ENCODE results near the gene STK32C.
A peak's percentile ranks its signal among the peaks of the same experiment; 100 is the strongest.
"Not testable (repeated sequence)": the region's sequence is repeated elsewhere in the genome, so short reads cannot be mapped to it uniquely, and the experiment has no call there.

The STK32C gene

DNA sequence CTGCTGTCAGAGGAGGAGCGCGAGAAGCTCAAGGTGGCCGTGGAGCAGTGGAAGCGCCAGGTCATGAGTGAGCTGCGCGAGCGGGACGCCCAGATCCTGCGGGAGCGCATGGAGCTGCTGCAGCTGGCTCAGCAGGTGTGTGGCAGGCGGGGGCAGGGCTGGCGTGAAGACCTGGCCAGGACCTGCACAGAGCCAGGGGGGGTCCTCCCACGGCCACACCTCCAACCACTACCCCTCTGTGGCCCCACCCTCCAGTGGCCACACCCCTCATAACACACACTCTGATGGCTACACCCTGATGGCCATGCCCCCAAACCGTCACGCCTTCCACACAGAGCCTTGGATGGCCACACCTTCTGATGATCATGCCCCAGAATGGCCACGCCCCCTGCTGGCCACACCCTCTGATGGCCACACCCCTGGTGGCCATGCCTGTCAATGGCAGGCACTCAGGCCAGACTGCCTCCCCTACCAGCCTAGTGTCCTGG, 144.4 kb downstream of the STK32C start:
- Histone ChIP-seq H3K9ac (ENCODE audit: low read length) (no peak overlapping the region), H3K36me3 (ENCODE audit: control insufficient read depth in 1 of 2, insufficient read depth in 2 of 2, low read length in 2 of 2) (no peaks in the 10 kb centered on the region), H2BK120ac (ENCODE audit: insufficient read depth, low read length, poor library complexity) (no peak overlapping the region), H3K18ac (ENCODE audit: low read length) (no peak overlapping the region), H3K27me3 (ENCODE audit: insufficient read depth, low read length) (no peaks in the 10 kb centered on the region), H3K9me3 (ENCODE audit: insufficient read depth, low read depth, low read length) (peaks cover 6% of the 10 kb centered on the region), H3K79me1 (ENCODE audit: low read length) (no peaks in the 10 kb centered on the region), H2BK5ac (ENCODE audit: low read depth, low read length, poor library complexity) (no peak overlapping the region), H3K23ac (ENCODE audit: low read length) (no peak overlapping the region), H3K4me1 (ENCODE audit: control insufficient read depth in 1 of 2, insufficient read depth in 2 of 2, low read length in 2 of 2) (no peaks in the 10 kb centered on the region), H2AFZ (ENCODE audit: insufficient read depth, low read length, poor library complexity) (no peak overlapping the region), H3K27ac (ENCODE audit: low read depth, low read length) (no peak overlapping the region), H3K79me2 (ENCODE audit: control insufficient read depth, insufficient read depth, low read length, poor library complexity) (no peaks in the 10 kb centered on the region), H4K91ac (ENCODE audit: low read depth, low read length) (no peak overlapping the region), H2BK12ac (ENCODE audit: low read length) (no peak overlapping the region), H3K4ac (ENCODE audit: low read depth, low read length) (no peak overlapping the region), H2AK5ac (ENCODE audit: low read length) (no peak overlapping the region), H4K12ac (ENCODE audit: low read depth, low read length) (no peak overlapping the region), H3K14ac (ENCODE audit: low read length) (no peak overlapping the region), H3K4me2 (ENCODE audit: low read length) (no peak overlapping the region), H3K4me3 (ENCODE audit: low read depth, low read length) (no peak overlapping the region), H4K8ac (ENCODE audit: low read depth, low read length) (no peak overlapping the region)
- no peak for DNase-seq
- WGBS (ENCODE audit: extremely low coverage, insufficient coverage, insufficient read length) = no CpG with 5 or more reads among the region's 16 CpGs

DNA sequence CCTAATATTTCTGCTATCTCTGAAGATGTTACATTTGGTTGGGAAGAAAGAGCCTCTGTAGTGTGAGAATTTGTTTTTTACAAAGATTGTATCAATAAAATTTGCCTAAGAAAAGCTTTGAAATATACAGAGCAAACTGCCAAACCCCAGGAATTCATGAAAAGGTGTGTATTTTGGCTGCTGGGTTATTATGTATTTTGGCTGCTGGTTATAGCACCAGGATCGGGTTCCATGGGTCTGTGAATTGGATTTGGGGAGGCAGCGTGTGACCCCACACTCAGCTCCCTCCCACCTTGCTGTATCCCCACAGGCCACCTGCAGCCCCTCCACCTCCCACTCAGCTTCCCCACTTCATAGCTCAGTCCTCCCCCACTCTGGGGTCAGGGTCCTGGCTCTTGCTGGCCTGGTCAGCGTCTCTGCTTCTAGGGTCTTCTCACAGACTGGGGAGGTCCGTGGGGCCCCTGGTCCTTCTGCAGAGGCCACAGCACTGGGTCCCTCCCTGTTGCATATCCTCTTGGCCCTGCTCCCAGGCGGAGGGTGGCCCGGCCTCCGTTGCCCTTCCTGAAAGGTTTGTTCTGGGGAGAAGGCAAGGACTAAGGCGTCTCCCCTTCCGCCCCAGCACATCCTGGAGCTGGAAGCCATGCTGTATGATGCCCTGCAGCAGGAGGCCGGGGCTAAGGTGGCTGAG, 145.0 kb downstream of the STK32C start:
- WGBS (ENCODE audit: extremely low coverage, insufficient coverage, insufficient read length) = no CpG with 5 or more reads among the region's 10 CpGs
- H3K18ac ChIP-seq (ENCODE audit: low read length) = no peak overlapping the region

DNA sequence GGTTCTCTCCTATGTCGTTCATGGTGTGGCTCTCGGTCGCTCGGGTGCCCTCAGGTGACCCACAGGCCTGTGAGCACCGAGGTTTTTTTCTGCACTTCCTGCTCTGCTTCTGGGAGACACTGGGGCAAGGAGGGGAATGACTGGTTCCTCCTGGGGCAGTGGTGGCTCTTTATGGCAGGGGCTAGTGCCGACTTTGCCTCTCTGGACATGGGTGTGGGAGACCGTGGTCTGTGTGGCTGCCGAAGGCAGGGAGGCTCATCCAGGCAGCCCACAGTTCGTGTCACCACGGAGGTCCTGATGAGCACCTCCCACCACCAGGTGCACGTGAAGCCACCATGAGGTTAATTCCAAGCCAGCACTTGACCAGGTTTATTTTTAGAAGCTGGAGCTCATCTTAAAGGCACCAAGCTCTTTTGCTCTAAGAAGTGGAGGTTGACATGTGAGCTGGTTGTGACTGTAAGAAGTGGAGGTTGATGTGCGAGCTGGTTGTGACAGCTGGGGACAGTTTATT, 145.7 kb downstream of the STK32C start:
- no peak overlapping the region for H4K12ac ChIP-seq (ENCODE audit: low read depth, low read length)
- WGBS (ENCODE audit: extremely low coverage, insufficient coverage, insufficient read length) = no CpG with 5 or more reads among the region's 12 CpGs
- H3K4me2 ChIP-seq (ENCODE audit: low read length) = no peak overlapping the region
- H3K79me2 ChIP-seq (ENCODE audit: control insufficient read depth, insufficient read depth, low read length, poor library complexity) = no peaks in the 10 kb centered on the region
- no peak overlapping the region for H3K23ac ChIP-seq (ENCODE audit: low read length)
- no peak overlapping the region for H2BK5ac ChIP-seq (ENCODE audit: low read depth, low read length, poor library complexity)
- peak overlapping the region; percentile 45 for H3K4me3 ChIP-seq (ENCODE audit: low read depth, low read length)
- no peaks in the 10 kb centered on the region for H3K27me3 ChIP-seq (ENCODE audit: insufficient read depth, low read length)
- no peak overlapping the region for H2AK5ac ChIP-seq (ENCODE audit: low read length)
- H3K36me3 ChIP-seq (ENCODE audit: control insufficient read depth in 1 of 2, insufficient read depth in 2 of 2, low read length in 2 of 2) = no peaks in the 10 kb centered on the region
- H3K14ac ChIP-seq (ENCODE audit: low read length) = no peak overlapping the region
- no peaks in the 10 kb centered on the region for H3K4me1 ChIP-seq (ENCODE audit: control insufficient read depth in 1 of 2, insufficient read depth in 2 of 2, low read length in 2 of 2)
- H3K9me3 ChIP-seq (ENCODE audit: insufficient read depth, low read depth, low read length) = peaks cover 6% of the 10 kb centered on the region
- H3K27ac ChIP-seq (ENCODE audit: low read depth, low read length) = no peak overlapping the region
- H2AFZ ChIP-seq (ENCODE audit: insufficient read depth, low read length, poor library complexity) = no peak overlapping the region
- no peak for DNase-seq
- H3K79me1 ChIP-seq (ENCODE audit: low read length) = no peaks in the 10 kb centered on the region
- H3K18ac ChIP-seq (ENCODE audit: low read length) = no peak overlapping the region
- no peak overlapping the region for H3K9ac ChIP-seq (ENCODE audit: low read length)
- H4K91ac ChIP-seq (ENCODE audit: low read depth, low read length) = no peak overlapping the region
- no peak overlapping the region for H2BK12ac ChIP-seq (ENCODE audit: low read length)
- no peak overlapping the region for H3K4ac ChIP-seq (ENCODE audit: low read depth, low read length)
- H4K8ac ChIP-seq (ENCODE audit: low read depth, low read length) = no peak overlapping the region
- H2BK120ac ChIP-seq (ENCODE audit: insufficient read depth, low read length, poor library complexity) = no peak overlapping the region

More for the DNA sequence above, 145.0 kb downstream of the STK32C start:
- no peak for DNase-seq
- H3K79me1 ChIP-seq (ENCODE audit: low read length) = no peaks in the 10 kb centered on the region
- H3K36me3 ChIP-seq (ENCODE audit: control insufficient read depth in 1 of 2, insufficient read depth in 2 of 2, low read length in 2 of 2) = no peaks in the 10 kb centered on the region
- no peaks in the 10 kb centered on the region for H3K4me1 ChIP-seq (ENCODE audit: control insufficient read depth in 1 of 2, insufficient read depth in 2 of 2, low read length in 2 of 2)
- H3K27me3 ChIP-seq (ENCODE audit: insufficient read depth, low read length) = no peaks in the 10 kb centered on the region
- peaks cover 6% of the 10 kb centered on the region for H3K9me3 ChIP-seq (ENCODE audit: insufficient read depth, low read depth, low read length)
- H3K4me2 ChIP-seq (ENCODE audit: low read length) = no peak overlapping the region
- H2AFZ ChIP-seq (ENCODE audit: insufficient read depth, low read length, poor library complexity) = no peak overlapping the region
- no peak overlapping the region for H2BK120ac ChIP-seq (ENCODE audit: insufficient read depth, low read length, poor library complexity)
- H3K27ac ChIP-seq (ENCODE audit: low read depth, low read length) = no peak overlapping the region
- no peak overlapping the region for H2BK12ac ChIP-seq (ENCODE audit: low read length)
- no peak overlapping the region for H3K14ac ChIP-seq (ENCODE audit: low read length)
- H4K8ac ChIP-seq (ENCODE audit: low read depth, low read length) = no peak overlapping the region
- no peak overlapping the region for H4K91ac ChIP-seq (ENCODE audit: low read depth, low read length)
- no peak overlapping the region for H2BK5ac ChIP-seq (ENCODE audit: low read depth, low read length, poor library complexity)
- no peak overlapping the region for H3K23ac ChIP-seq (ENCODE audit: low read length)
- no peaks in the 10 kb centered on the region for H3K79me2 ChIP-seq (ENCODE audit: control insufficient read depth, insufficient read depth, low read length, poor library complexity)
- no peak overlapping the region for H3K4ac ChIP-seq (ENCODE audit: low read depth, low read length)
- no peak overlapping the region for H3K4me3 ChIP-seq (ENCODE audit: low read depth, low read length)
- H2AK5ac ChIP-seq (ENCODE audit: low read length) = no peak overlapping the region
- H4K12ac ChIP-seq (ENCODE audit: low read depth, low read length) = no peak overlapping the region
- H3K9ac ChIP-seq (ENCODE audit: low read length) = no peak overlapping the region

DNA sequence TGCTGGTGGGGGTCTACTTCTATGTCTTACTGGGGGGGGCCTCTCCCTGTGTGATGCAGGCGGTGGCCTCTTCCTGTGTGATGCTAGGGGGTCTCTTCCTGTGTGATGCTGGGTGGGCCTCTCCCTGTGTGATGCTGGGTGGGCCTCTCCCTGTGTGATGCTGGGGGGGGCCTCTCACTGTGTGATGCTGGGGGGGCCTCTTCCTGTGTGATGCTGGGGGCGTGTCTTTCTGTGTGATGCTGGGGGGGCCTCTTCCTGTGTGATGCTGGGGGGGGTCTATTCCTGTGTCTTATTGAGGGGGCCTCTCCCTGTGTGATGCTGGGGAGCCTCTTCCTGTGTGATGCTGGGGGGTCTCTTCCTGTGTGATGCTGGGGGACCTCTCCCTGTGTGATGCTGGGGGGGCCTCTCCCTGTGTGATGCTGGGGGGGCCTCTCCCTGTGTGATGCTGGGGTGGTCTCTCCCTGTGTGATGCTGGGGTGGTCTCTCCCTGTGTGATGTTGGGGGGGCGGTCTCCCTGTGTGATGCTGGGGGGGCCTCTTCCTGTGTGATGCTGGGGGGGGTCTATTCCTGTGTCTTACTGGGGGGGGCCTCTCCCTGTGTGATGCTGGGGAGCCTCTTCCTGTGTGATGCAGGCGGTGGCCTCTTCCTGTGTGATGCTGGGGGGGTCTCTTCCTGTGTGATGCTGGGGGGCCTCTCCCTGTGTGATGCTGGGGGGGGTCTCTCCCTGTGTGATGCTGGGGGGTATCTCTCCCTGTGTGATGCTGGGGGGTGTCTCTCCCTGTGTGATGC, 146.7 kb downstream of the STK32C start:
- not testable (repeated sequence) for H3K4ac ChIP-seq (ENCODE audit: low read depth, low read length); DNase-seq; H3K23ac ChIP-seq (ENCODE audit: low read length); H3K9me3 ChIP-seq (ENCODE audit: insufficient read depth, low read depth, low read length); H2BK120ac ChIP-seq (ENCODE audit: insufficient read depth, low read length, poor library complexity); H3K18ac ChIP-seq (ENCODE audit: low read length); H3K27ac ChIP-seq (ENCODE audit: low read depth, low read length); H4K91ac ChIP-seq (ENCODE audit: low read depth, low read length); H2AK5ac ChIP-seq (ENCODE audit: low read length); H3K79me2 ChIP-seq (ENCODE audit: control insufficient read depth, insufficient read depth, low read length, poor library complexity); H3K14ac ChIP-seq (ENCODE audit: low read length); H3K79me1 ChIP-seq (ENCODE audit: low read length); H4K8ac ChIP-seq (ENCODE audit: low read depth, low read length); H3K27me3 ChIP-seq (ENCODE audit: insufficient read depth, low read length); H4K12ac ChIP-seq (ENCODE audit: low read depth, low read length); H2AFZ ChIP-seq (ENCODE audit: insufficient read depth, low read length, poor library complexity); H3K4me3 ChIP-seq (ENCODE audit: low read depth, low read length); H3K36me3 ChIP-seq (ENCODE audit: control insufficient read depth in 1 of 2, insufficient read depth in 2 of 2, low read length in 2 of 2); H3K4me1 ChIP-seq (ENCODE audit: control insufficient read depth in 1 of 2, insufficient read depth in 2 of 2, low read length in 2 of 2); H3K4me2 ChIP-seq (ENCODE audit: low read length); H2BK12ac ChIP-seq (ENCODE audit: low read length); H3K9ac ChIP-seq (ENCODE audit: low read length); H2BK5ac ChIP-seq (ENCODE audit: low read depth, low read length, poor library complexity)
- WGBS (ENCODE audit: extremely low coverage, insufficient coverage, insufficient read length) = no CpG with 5 or more reads among the region's 4 CpGs

All from trophoblast cell (in vitro differentiated cells and primary cell).